Pancreas (tissue), 10 donors: ENCODE measurements around the gene EML1. TPM values are rescaled to one million over a fixed set of nuclear protein-coding genes. Genes with fewer than 3 reads are reported as not detected.

Experiments
- ATAC-seq, 4 donors: fragments of 200-7000 bp; cut with Tn5 transposase; one replicate each; pipeline versions ENCODE4 v1.8.0 to v1.9.1; 2020; ENCODE audit warnings: mild to moderate bottlenecking in 4 of 4, moderate library complexity in 4 of 4
- DNase-seq, 6 donors: peaks; one replicate each; pipeline ENCODE4 v3.0.0-alpha.2; 2020
- FAIRE-seq: peaks from 2 replicates; lab custom pipeline; 2012; peaks lifted over from hg19 to GRCh38; lab: Jason Lieb, UNC
- H3K27ac ChIP-seq, 4 donors: fragments of 200-600 bp; sonication (generic); 1 replicate in 3 of 4; 2 replicates in 1 of 4; pipeline versions ENCODE4 v1.5.0 to v1.8.0; 2020
- H3K27me3 ChIP-seq, 4 donors: fragments of 200-600 bp; one replicate each; pipeline ENCODE4 v1.8.0; 2021
- H3K36me3 ChIP-seq, 3 donors: fragments of 200-600 bp; sonication (generic) in 1 of 3; one replicate each; pipeline versions ENCODE4 v1.5.0 to v1.8.0; 2020 to 2021
- H3K4me1 ChIP-seq, 3 donors: fragments of 200-600 bp; one replicate each; pipeline ENCODE4 v1.8.0; 2021
- H3K4me3 ChIP-seq, 4 donors: fragments of 200-600 bp; sonication (generic) in 2 of 4; one replicate each; pipeline versions ENCODE4 v1.5.0 to v1.8.0; 2020 to 2021
- H3K9me3 ChIP-seq, 4 donors: fragments of 200-600 bp; one replicate each; pipeline ENCODE4 v1.8.0; 2021
- WGBS, 2 donors: extraction: QIAGEN DNeasy Blood & Tissue Kit; methylation state at CpG; one replicate each; pipeline ENCODE4 v1.1.7; 2013; 5-methylcytosine and 5-hydroxymethylcytosine counted together
- intact Hi-C, 3 donors: fragments of 100-400 bp; cut with DNase I; formaldehyde crosslinking; loops; one replicate each; pipeline versions ENCODE4 v1.11.1 to v1.14.2; 2022
- polyA plus RNA-seq, 2 donors: library from polyadenylated mRNA; stranded (reverse); fragments of 200-250 nt; gene quantifications; one replicate each; pipeline ENCODE4 v1.2.3, GENCODE V29; 2013
- total RNA-seq, 6 donors: library from RNA; stranded (reverse); fragmentation: NEBNext Ultra II Directional in 4 of 6; extraction: Animal tissue kit (Norgen Biotek cat#: 25700) in 4 of 6; gene quantifications; one replicate each; pipeline versions ENCODE4 v1.2.1 to v1.2.4, GENCODE V29; 2021 to 2023
- TF ChIP-seq, protein P1 (sequence below), 4 donors: fragments of 200-600 bp; sonication (generic) in 3 of 4; IDR thresholded peaks; one replicate each; pipeline versions ENCODE4 v1.5.0 to v1.8.0; 2021; ENCODE audit warnings: antibody characterized with exemption in 4 of 4
- donor health status: healthy with polysubstance abuse.
- donor health status: DM: no; HTN: no; CAD: no; lungs with moderate emphysema.
- donor health status: DM: no; HTN: no; CAD: no.
- donor health status: control.
- donor health status: control.
- donor health status: Bipolar disorder and iron deficiency.
- donor health status: DM: yes; HTN: yes; CAD: no.
- donor health status: DM: no; HTN: no; CAD: no.
- donor health status: DM: no; HTN: no; CAD: no.
- donor health status: DM: yes; HTN: yes; CAD: no.

EML1 gene
- total and polyA plus RNA-seq, 8 donors, result 3.8 to 13.4 (median 9.7) TPM

DNA sequence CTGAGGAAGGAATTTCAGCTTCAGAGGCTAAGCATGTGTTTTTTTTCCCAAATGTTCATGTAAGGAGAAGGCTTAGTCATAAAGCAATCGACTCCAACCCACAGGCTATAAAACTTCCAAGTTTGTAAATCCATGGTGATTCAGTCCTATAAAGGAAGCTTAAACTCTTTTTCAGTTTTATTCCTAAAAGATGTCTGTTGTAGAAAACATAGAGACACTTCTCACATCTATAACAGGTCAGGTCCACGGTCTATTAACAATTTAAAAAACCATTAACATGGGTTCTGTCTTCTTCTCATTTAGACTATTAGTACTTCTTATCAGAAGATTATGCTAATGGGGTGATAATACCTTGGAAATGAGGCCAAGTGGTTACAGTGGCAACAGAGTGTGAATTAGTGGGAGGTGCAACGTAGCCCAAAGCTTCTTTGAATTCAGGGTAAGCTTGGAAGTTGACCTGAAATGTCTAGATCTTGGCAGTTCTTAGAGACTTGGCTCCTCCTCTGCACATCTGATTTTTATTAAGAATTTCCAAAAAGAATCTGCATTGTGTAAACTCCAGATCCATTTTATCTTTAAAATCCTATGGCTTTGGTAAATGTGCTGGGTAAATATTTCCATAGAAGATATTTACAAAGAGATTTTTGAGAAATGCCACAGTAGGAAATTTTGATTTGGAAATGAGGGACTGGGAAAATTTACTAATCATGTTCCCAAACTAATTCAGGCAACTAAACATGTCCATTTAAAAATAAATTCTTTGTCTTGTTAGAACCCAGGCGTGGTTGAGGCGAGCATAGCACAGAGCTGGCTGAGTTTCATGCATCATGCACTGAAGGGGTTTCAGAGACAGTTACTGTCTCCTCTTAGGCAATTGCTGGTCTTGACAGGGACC is 86.4 kb downstream of the EML1 start:
- H3K4me3 ChIP-seq, result no peak overlapping the region
- no peaks in the 10 kb centered on the region for H3K36me3 ChIP-seq
- FAIRE-seq (peak; percentile 86), ATAC-seq (peak; percentile 73 to 78 (median 76)), DNase-seq (no peak)
- peaks cover 4 to 10% (median 9%) of the 10 kb centered on the region in 3 donors for H3K4me1 ChIP-seq
- TF ChIP-seq, protein P1, sequence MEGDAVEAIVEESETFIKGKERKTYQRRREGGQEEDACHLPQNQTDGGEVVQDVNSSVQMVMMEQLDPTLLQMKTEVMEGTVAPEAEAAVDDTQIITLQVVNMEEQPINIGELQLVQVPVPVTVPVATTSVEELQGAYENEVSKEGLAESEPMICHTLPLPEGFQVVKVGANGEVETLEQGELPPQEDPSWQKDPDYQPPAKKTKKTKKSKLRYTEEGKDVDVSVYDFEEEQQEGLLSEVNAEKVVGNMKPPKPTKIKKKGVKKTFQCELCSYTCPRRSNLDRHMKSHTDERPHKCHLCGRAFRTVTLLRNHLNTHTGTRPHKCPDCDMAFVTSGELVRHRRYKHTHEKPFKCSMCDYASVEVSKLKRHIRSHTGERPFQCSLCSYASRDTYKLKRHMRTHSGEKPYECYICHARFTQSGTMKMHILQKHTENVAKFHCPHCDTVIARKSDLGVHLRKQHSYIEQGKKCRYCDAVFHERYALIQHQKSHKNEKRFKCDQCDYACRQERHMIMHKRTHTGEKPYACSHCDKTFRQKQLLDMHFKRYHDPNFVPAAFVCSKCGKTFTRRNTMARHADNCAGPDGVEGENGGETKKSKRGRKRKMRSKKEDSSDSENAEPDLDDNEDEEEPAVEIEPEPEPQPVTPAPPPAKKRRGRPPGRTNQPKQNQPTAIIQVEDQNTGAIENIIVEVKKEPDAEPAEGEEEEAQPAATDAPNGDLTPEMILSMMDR (IDR thresholded peaks at IDR 0.05), result no peak
- no peaks in the 10 kb centered on the region for H3K9me3 ChIP-seq
- peak overlapping the region in 3 of 4 donors; percentile 6 to 63 (median 25) for H3K27ac ChIP-seq
- WGBS, 2 donors, result 51 to 55% methylated on average over 5 of the region's 5 CpGs
- H3K27me3 ChIP-seq, result no peaks in the 10 kb centered on the region
- intact Hi-C loops, result loop anchor here in 1 of 3 donors (5.0 kb wide), 1 partner anchor 147 kb away; no protein-coding TSS in a partner anchor

GRCh38 chr14:99880651-99881420 is 87.6 kb downstream of the EML1 start:
- WGBS, 2 donors, result 89 to 93% methylated on average over 13 of the region's 13 CpGs
- peaks cover 4 to 10% (median 9%) of the 10 kb centered on the region in 3 donors for H3K4me1 ChIP-seq
- TF ChIP-seq, protein P1 (IDR thresholded peaks at IDR 0.05), result no peak
- FAIRE-seq (no peak), ATAC-seq (no peak), DNase-seq (no peak)
- H3K36me3 ChIP-seq, result no peaks in the 10 kb centered on the region
- no peaks in the 10 kb centered on the region for H3K27me3 ChIP-seq
- no peaks in the 10 kb centered on the region for H3K9me3 ChIP-seq
- H3K27ac ChIP-seq, result no peak overlapping the region
- intact Hi-C loops, result loop anchor here in 1 of 3 donors (5.0 kb wide), 1 partner anchor 149 kb away; no protein-coding TSS in a partner anchor
- H3K4me3 ChIP-seq, result no peak overlapping the region

DNA sequence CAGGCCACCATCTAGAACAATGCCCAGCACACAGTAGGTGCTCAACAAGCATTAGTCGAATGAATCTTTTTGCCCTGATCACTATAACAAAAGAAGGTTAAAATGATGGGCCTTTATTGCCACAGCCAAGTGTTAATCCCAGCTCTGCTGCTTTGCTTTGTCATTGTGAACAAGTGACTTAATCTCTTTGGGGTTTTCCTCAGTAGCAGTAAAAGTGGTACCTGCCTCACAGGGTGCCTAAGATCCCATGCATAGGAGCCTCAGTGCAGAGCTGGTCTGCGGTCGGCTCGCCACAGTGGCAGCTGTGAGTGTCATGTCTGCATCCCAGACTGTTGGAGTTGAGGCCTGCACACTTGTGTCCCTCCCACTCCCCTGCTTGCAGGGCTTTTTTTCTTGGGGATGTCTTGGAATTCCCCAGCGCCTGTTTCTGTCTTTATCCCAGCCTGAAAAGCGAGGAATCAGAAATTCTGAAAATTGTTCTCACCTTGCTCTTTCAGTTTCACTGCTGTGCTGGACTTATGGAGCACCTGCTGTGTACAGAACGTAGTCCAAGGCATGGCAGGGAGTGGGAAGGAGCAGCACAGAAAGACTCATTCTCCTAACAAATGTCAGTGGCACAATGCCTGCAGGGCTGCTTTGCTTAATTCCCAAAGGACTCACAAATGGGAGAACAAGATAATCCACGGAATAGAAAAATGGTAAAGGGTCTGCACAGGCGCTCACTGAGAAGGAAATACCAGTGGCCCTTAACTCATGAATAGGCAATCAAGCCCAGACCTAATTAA is 90.8 kb downstream of the EML1 start:
- no peak for ATAC-seq
- intact Hi-C loops, result loop anchor here in 1 of 3 donors (5.0 kb wide), 1 partner anchor 152 kb away; no protein-coding TSS in a partner anchor
- WGBS, 2 donors, result 88 to 90% methylated on average over 9 of the region's 9 CpGs
- Histone ChIP-seq H3K36me3 (no peaks in the 10 kb centered on the region), H3K27me3 (no peaks in the 10 kb centered on the region), H3K27ac (no peak overlapping the region), H3K9me3 (no peaks in the 10 kb centered on the region), H3K4me1 (peaks cover 4 to 10% (median 9%) of the 10 kb centered on the region in 3 donors), H3K4me3 (no peak overlapping the region)
- no peak for DNase-seq
- TF ChIP-seq, protein P1 (IDR thresholded peaks at IDR 0.05), result no peak
- no peak for FAIRE-seq

GRCh38 chr14:99884834-99885648 is 91.8 kb downstream of the EML1 start:
- no peak overlapping the region for H3K4me3 ChIP-seq
- peaks cover 2 to 7% (median 4%) of the 10 kb centered on the region in 3 donors for H3K4me1 ChIP-seq
- H3K9me3 ChIP-seq, result no peaks in the 10 kb centered on the region
- no peak for DNase-seq
- FAIRE-seq, result peak; percentile 96
- no peaks in the 10 kb centered on the region for H3K27me3 ChIP-seq
- intact Hi-C loops, result loop anchor here (5.0 kb wide), 3 partner anchors 153 to 208 kb away; no protein-coding TSS in a partner anchor
- ATAC-seq, result peak; percentile 71 to 96 (median 91)
- TF ChIP-seq, protein P1 (IDR thresholded peaks at IDR 0.05), result peak; percentile 51 to 68 (median 61)
- H3K36me3 ChIP-seq, result no peaks in the 10 kb centered on the region
- WGBS, 2 donors, result 43 to 48% methylated on average over 7 of the region's 7 CpGs
- H3K27ac ChIP-seq, result no peak overlapping the region
